Choroid plexus epithelial cell (primary cell): ENCODE data around the gene ANGPTL2.
A peak's percentile ranks its signal among the peaks of the same experiment; 100 is the strongest.

Experiments
- DNase-seq: peaks from one replicate; pipeline ENCODE4 v3.0.0-alpha.2; 2010; ENCODE audit warnings: low read depth
- H3K4me3 ChIP-seq: 2 replicates; pipeline ENCODE4 v1.5.1; 2011; ENCODE audit warnings: low read depth, mild to moderate bottlenecking, control low read depth, low read length, moderate library complexity
- TF ChIP-seq, protein P1 (sequence below): conservative IDR thresholded peaks from 2 replicates; pipeline ENCODE4 v1.5.1; 2011; ENCODE audit warnings: low read depth, mild to moderate bottlenecking, control low read depth, inconsistent platforms, low read length, moderate library complexity

ANGPTL2 gene

DNA sequence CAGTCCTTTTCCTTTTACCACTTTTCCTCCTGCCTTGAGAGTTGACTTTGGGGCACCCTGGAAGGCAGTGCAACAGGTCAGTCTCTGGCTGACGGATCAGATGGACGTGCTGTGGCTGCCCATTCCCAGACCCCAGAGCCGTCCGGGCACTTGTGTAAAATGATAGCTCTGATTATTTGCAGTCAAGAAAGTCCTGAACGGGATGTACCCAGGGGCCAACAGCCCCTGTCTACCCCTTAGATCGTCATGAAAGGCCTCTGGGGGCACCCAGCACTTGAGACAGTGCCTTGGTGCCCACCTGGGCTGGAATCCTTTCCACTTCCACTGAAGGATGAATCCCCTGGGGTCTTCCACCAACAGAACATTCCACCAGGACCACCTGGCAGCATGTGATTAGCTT is 17.7 kb upstream of the ANGPTL2 start:
- TF ChIP-seq, protein P1, sequence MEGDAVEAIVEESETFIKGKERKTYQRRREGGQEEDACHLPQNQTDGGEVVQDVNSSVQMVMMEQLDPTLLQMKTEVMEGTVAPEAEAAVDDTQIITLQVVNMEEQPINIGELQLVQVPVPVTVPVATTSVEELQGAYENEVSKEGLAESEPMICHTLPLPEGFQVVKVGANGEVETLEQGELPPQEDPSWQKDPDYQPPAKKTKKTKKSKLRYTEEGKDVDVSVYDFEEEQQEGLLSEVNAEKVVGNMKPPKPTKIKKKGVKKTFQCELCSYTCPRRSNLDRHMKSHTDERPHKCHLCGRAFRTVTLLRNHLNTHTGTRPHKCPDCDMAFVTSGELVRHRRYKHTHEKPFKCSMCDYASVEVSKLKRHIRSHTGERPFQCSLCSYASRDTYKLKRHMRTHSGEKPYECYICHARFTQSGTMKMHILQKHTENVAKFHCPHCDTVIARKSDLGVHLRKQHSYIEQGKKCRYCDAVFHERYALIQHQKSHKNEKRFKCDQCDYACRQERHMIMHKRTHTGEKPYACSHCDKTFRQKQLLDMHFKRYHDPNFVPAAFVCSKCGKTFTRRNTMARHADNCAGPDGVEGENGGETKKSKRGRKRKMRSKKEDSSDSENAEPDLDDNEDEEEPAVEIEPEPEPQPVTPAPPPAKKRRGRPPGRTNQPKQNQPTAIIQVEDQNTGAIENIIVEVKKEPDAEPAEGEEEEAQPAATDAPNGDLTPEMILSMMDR = no peak
- no peak for DNase-seq
- H3K4me3 ChIP-seq = no peak overlapping the region

DNA sequence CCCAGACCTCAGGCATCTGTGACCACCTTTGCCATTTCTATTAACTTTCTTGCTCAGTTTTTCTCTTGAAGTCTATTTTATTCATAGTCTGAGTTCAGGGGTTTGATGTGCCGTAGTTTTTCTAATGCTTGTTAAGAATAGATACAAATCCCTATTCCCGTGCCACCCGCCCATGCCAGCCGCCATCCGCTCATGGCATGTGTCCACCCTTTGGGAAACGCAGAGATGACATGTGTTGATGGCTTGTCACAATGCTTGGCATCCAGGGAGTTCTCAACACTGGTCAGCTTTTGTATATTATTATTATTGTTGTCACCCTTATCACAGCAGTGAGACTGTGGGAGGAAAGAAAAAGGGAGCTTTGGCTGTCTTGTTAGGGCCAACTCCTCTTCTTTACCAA is 17.3 kb upstream of the ANGPTL2 start:
- no peak for DNase-seq
- H3K4me3 ChIP-seq = no peak overlapping the region
- TF ChIP-seq, protein P1 = no peak

DNA sequence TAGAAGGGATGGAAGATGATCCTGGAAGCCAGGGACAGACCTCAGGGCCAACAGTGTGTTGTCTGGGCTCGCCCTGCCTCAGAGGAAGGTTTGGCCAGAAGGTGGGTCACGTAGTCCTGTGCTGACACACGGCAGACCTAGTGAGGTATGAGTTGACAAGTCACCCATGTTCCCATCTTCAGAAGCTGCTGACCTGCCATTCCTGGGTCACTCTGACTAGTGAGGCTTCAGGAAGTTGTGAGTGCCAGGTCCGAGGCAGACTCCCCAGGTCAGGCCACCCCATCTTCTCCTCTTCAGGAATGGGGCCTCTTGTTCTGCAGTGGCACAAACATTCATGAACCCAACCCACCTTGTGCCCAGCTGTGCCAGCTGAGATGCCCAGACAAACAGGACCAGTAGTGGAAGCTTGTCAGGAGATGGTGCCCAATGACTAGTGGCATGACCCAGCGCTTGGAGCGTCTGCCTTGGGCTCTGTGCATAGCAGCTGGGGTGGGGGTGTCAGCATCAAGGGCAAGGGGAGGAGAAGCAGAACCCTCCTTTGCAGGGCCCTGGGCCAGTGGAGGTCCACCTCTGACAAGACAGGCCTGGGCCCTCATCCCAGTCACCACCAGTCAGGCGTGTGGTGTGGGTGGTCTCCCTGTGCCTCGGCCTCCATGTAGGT is 16.8 kb upstream of the ANGPTL2 start:
- DNase-seq = no peak
- no peak overlapping the region for H3K4me3 ChIP-seq
- TF ChIP-seq, protein P1 = no peak

- H3K4me3 ChIP-seq = no peak overlapping the region
- DNase-seq = no peak
- TF ChIP-seq, protein P1 = no peak
These were observed 16.0 kb upstream of the ANGPTL2 start for GRCh38 chr9:127138444-127138843.

DNA sequence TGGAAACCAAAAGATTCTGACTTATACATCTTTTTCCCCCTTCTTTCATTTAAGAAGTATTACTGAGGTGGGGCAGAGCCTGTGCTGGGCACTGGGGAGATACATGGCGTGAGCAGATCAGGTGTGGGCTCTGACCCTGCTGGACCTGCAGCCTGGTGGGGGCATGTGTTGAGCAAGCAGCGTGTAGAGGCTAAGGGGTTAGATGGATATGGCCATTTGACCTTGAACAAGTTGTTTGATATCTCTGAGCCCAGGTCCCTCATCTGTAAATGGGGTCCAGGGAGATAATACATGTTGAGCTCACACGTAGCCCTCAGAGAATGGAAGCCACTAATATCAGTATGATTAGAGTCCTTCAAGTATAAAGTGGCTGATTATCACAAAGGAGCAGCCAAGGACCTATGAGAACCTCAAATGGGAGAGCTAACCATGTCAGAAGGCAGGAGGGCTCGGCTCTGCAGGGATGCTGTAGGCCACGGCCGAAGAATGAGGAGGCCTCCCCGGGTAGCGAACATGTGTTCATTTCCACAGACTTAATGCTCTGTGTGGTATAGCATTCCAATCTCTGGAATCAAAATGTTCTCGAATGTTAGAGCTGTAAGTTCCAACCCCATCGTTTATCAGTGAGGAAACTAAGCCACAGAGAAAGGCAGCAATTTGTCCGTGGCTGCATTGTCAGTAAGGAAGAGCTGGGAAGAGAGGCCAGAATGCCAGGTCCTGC is 15.4 kb upstream of the ANGPTL2 start:
- peak; percentile 57 for DNase-seq
- H3K4me3 ChIP-seq = no peak overlapping the region
- TF ChIP-seq, protein P1 = no peak

GRCh38 chr9:127136880-127137639 is 14.6 kb upstream of the ANGPTL2 start:
- TF ChIP-seq, protein P1 = no peak
- DNase-seq = no peak
- H3K4me3 ChIP-seq = no peak overlapping the region
